Pancreas (tissue), 10 donors: ENCODE data around the gene ARHGEF1. TPM values are rescaled to one million over a fixed set of nuclear protein-coding genes. Genes with fewer than 3 reads are reported as not detected.

Source experiments
- ATAC-seq, 4 donors: fragments of 200-7000 bp; cut with Tn5 transposase; one replicate each; pipeline versions ENCODE4 v1.8.0 to v1.9.1; 2020; ENCODE audit warnings: mild to moderate bottlenecking in 4 of 4, moderate library complexity in 4 of 4
- DNase-seq, 6 donors: peaks; one replicate each; pipeline ENCODE4 v3.0.0-alpha.2; 2020
- FAIRE-seq: peaks from 2 replicates; lab custom pipeline; 2012; peaks lifted over from hg19 to GRCh38; lab: Jason Lieb, UNC
- H3K27ac ChIP-seq, 4 donors: fragments of 200-600 bp; sonication (generic); 1 replicate in 3 of 4; 2 replicates in 1 of 4; pipeline versions ENCODE4 v1.5.0 to v1.8.0; 2020
- H3K27me3 ChIP-seq, 4 donors: fragments of 200-600 bp; one replicate each; pipeline ENCODE4 v1.8.0; 2021
- H3K36me3 ChIP-seq, 3 donors: fragments of 200-600 bp; sonication (generic) in 1 of 3; one replicate each; pipeline versions ENCODE4 v1.5.0 to v1.8.0; 2020 to 2021
- H3K4me1 ChIP-seq, 3 donors: fragments of 200-600 bp; one replicate each; pipeline ENCODE4 v1.8.0; 2021
- H3K4me3 ChIP-seq, 4 donors: fragments of 200-600 bp; sonication (generic) in 2 of 4; one replicate each; pipeline versions ENCODE4 v1.5.0 to v1.8.0; 2020 to 2021
- H3K9me3 ChIP-seq, 4 donors: fragments of 200-600 bp; one replicate each; pipeline ENCODE4 v1.8.0; 2021
- WGBS, 2 donors: extraction: QIAGEN DNeasy Blood & Tissue Kit; methylation state at CpG; one replicate each; pipeline ENCODE4 v1.1.7; 2013; 5-methylcytosine and 5-hydroxymethylcytosine counted together
- intact Hi-C, 3 donors: fragments of 100-400 bp; cut with DNase I; formaldehyde crosslinking; loops; one replicate each; pipeline versions ENCODE4 v1.11.1 to v1.14.2; 2022
- polyA plus RNA-seq, 2 donors: library from polyadenylated mRNA; stranded (reverse); fragments of 200-250 nt; gene quantifications; one replicate each; pipeline ENCODE4 v1.2.3, GENCODE V29; 2013
- total RNA-seq, 6 donors: library from RNA; stranded (reverse); fragmentation: NEBNext Ultra II Directional in 4 of 6; extraction: Animal tissue kit (Norgen Biotek cat#: 25700) in 4 of 6; gene quantifications; one replicate each; pipeline versions ENCODE4 v1.2.1 to v1.2.4, GENCODE V29; 2021 to 2023
- TF ChIP-seq, protein P1 (sequence below), 4 donors: fragments of 200-600 bp; sonication (generic) in 3 of 4; IDR thresholded peaks; one replicate each; pipeline versions ENCODE4 v1.5.0 to v1.8.0; 2021; ENCODE audit warnings: antibody characterized with exemption in 4 of 4
- donor health status: healthy with polysubstance abuse.
- donor health status: DM: no; HTN: no; CAD: no; lungs with moderate emphysema.
- donor health status: DM: no; HTN: no; CAD: no.
- donor health status: control.
- donor health status: control.
- donor health status: Bipolar disorder and iron deficiency.
- donor health status: DM: yes; HTN: yes; CAD: no.
- donor health status: DM: no; HTN: no; CAD: no.
- donor health status: DM: no; HTN: no; CAD: no.
- donor health status: DM: yes; HTN: yes; CAD: no.

Gene ARHGEF1
- total and polyA plus RNA-seq, 8 donors = 26.3 to 179 (median 39.3) TPM

DNA sequence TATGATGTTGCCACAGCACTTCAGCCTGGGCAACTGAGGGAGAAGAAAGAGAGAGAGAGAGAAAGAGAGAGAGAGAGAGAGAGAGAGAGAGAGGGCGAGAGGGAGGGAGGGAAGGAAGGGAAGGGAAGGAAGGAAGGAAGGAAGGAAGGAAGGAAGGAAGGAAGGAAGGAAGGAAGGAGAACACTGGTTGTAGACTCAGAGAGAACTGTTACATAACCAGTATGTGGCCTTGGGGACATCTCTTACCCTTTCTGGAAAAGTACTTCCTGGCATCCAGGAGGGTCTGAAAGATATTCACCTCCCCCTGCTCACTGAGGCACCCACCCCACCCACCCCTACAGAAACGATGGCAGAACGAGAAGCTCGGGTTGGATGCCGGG, 2.7 kb upstream of the ARHGEF1 start:
- Histone ChIP-seq H3K36me3 (no peaks in the 10 kb centered on the region), H3K4me3 (no peak overlapping the region), H3K9me3 (no peaks in the 10 kb centered on the region), H3K4me1 (peaks cover 0 to 4% (median 0%) of the 10 kb centered on the region in 3 donors), H3K27me3 (no peaks in the 10 kb centered on the region), H3K27ac (no peak overlapping the region)
- FAIRE-seq = no peak
- ATAC-seq = no peak
- TF ChIP-seq, protein P1, sequence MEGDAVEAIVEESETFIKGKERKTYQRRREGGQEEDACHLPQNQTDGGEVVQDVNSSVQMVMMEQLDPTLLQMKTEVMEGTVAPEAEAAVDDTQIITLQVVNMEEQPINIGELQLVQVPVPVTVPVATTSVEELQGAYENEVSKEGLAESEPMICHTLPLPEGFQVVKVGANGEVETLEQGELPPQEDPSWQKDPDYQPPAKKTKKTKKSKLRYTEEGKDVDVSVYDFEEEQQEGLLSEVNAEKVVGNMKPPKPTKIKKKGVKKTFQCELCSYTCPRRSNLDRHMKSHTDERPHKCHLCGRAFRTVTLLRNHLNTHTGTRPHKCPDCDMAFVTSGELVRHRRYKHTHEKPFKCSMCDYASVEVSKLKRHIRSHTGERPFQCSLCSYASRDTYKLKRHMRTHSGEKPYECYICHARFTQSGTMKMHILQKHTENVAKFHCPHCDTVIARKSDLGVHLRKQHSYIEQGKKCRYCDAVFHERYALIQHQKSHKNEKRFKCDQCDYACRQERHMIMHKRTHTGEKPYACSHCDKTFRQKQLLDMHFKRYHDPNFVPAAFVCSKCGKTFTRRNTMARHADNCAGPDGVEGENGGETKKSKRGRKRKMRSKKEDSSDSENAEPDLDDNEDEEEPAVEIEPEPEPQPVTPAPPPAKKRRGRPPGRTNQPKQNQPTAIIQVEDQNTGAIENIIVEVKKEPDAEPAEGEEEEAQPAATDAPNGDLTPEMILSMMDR (IDR thresholded peaks at IDR 0.05) = no peak
- 56 to 71% methylated on average over 5 of the region's 5 CpGs for WGBS, 2 donors
- intact Hi-C loops = no loop called here
- DNase-seq = no peak

DNA sequence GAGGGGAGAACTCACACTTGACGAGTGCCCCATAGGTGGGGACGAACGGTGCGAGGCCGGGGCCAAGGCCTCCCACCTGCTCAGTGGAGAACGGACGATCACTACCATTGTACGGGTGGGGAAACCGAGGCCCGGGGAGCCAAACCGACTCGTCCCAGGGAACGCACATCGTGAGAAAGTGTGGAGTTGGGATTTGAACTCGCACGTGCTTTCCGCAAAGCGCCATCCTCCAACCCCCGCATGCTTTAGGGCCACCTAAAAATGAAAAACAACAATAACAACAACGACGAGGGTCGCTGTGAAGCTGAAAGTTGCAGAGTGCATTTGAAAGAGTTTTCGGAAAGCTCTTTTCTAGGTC, 458 bp downstream of the ARHGEF1 start:
- Histone ChIP-seq H3K9me3 (no peaks in the 10 kb centered on the region), H3K36me3 (no peaks in the 10 kb centered on the region), H3K4me1 (peaks cover 10 to 21% (median 13%) of the 10 kb centered on the region in 3 donors), H3K27me3 (no peaks in the 10 kb centered on the region), H3K4me3 (peak overlapping the region; percentile 62 to 95 (median 87)), H3K27ac (peak overlapping the region; percentile 48 to 76 (median 64))
- FAIRE-seq (no peak), ATAC-seq (peak in 1 of 4 donors; percentile 2), DNase-seq (no peak)
- TF ChIP-seq, protein P1 (IDR thresholded peaks at IDR 0.05) = no peak
- WGBS, 2 donors = 1% methylated on average over 23 of the region's 23 CpGs
- intact Hi-C loops = no loop called here

DNA sequence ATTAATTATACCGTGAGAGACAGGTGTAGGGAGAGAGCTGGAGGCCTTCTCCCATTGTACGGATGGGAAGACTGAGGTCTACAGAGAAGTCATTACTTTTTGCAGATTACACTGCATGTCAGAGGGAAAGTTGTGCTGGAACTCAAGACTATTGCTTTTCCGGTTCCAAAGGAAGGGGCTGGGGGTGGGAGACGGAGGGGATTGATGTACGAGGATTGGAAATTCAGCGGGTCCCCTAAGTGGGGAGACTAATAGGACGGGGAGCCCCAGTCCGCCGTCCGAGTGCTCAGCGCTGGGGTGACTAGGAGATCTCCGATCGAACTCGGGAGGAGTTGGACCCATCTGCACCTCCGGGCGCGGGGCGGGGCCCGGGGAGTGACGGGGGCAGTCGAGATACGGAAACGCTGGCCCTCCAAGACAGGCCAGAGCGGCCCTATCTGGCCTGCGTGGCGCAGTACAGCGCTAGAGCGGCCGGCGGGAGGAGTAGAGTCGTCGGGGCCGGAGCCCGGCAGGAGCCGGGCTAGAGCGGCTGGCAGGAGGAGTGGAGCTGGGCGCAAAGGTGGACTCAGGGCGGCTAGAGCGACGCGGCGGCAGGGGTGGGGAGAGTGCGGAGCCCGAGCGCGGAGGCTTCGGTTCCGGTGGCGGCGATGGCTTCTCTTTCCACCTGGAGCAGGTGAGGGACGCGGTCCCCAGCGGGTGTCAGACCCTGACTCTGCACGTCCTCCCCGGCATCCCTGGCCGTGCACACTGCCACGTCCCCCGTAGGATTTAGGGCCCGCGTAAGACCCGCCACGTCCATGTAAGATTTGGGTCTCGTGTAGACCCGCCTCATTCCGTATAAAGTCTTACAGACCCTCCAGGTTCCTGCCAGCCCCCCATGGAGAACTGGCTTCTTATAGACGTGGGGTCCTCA, 1.1 kb downstream of the ARHGEF1 start:
- 1% methylated on average over 64 to 66 of the region's 66 CpGs for WGBS, 2 donors
- peaks cover 10 to 21% (median 13%) of the 10 kb centered on the region in 3 donors for H3K4me1 ChIP-seq
- peak overlapping the region; percentile 25 to 76 (median 64) for H3K27ac ChIP-seq
- intact Hi-C loops = no loop called here
- no peaks in the 10 kb centered on the region for H3K9me3 ChIP-seq
- H3K36me3 ChIP-seq = peaks cover 0 to 5% (median 0%) of the 10 kb centered on the region in 3 donors
- peak; percentile 56 for FAIRE-seq
- H3K4me3 ChIP-seq = peak overlapping the region; percentile 62 to 95 (median 87)
- peak; percentile 93 to 97 (median 94) for ATAC-seq
- DNase-seq = peak; percentile 95 to 99 (median 96)
- TF ChIP-seq, protein P1 (IDR thresholded peaks at IDR 0.05) = no peak
- H3K27me3 ChIP-seq = no peaks in the 10 kb centered on the region

DNA sequence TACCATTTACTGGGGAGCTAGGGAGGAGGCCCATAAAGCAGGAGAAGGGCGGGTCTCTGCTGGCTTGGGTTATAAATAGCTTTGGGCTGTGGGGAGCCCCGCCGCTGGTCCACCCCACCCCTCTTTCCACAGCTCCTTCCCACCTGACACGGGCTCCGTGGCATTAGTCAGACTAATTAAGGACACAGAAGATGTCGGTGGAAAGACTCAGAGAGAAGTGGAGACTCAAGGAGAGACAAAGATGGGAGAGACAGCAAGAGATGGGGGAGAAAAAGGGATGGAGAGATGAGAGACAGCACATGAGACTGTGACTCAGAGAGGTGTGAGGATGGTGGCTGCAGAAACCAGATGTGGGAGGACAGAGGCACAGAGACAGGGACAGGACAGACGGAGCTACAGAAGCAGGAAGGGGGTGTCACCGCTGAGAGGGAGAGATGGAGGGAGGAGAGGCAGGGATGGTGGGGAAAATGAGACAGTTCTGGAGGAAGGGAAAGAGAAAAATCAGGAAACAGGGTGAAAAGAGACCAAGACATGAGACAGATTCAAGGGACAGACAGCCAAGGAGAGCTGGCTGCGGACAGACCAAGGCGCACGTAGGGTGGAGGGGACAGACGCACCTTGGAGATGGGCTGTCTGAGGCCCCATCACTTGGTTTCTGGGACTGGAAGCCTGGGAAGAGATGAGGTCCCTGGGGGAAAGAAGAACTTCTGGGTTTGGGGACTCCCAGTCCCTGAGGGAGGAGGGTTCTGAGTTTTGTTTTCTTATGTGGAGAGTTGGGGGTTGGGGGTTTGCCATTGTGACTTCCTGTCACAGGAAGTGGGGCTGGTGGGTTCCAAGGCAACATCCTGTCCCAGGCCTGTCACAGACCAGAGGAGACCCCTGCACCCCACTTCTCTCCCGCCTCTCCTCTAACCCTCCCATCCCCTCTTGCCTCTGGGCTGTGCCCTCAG, 4.1 kb downstream of the ARHGEF1 start:
- Histone ChIP-seq H3K4me1 (peaks cover 10 to 21% (median 13%) of the 10 kb centered on the region in 3 donors), H3K27me3 (no peaks in the 10 kb centered on the region), H3K36me3 (peaks cover 0 to 11% (median 1%) of the 10 kb centered on the region in 3 donors), H3K4me3 (no peak overlapping the region), H3K9me3 (no peaks in the 10 kb centered on the region), H3K27ac (peak overlapping the region in 2 of 4 donors; percentile 57)
- no peak for FAIRE-seq
- 66 to 67% methylated on average over 12 to 13 of the region's 13 CpGs for WGBS, 2 donors
- no peak for DNase-seq
- TF ChIP-seq, protein P1 (IDR thresholded peaks at IDR 0.05) = no peak
- no peak for ATAC-seq
- intact Hi-C loops = no loop called here
